Kidney (tissue), 14 donors: ENCODE data around the gene TOMM34. TPM values are rescaled to one million over a fixed set of nuclear protein-coding genes. Genes with fewer than 3 reads are reported as not detected.

ENCODE experiments used
- DNase-seq, 5 donors: peaks; one replicate each; pipeline ENCODE4 v3.0.0-alpha.2; 2013 to 2020
- FAIRE-seq: peaks from 2 replicates; lab custom pipeline; 2012; peaks lifted over from hg19 to GRCh38; lab: Jason Lieb, UNC
- H3K27ac ChIP-seq, 2 donors: one replicate each; pipeline ENCODE4 v1.7.0; 2013; ENCODE audit warnings: low read depth in 2 of 2, low read length in 2 of 2, inconsistent platforms in 1 of 2
- H3K27me3 ChIP-seq: one replicate; pipeline ENCODE4 v1.7.1; 2013; ENCODE audit warnings: low read length, inconsistent platforms; ENCODE audit not compliant: control insufficient read depth, insufficient read depth
- H3K36me3 ChIP-seq, 3 donors: one replicate each; pipeline versions ENCODE4 v1.7.0 to v1.7.1; 2013; ENCODE audit warnings: low read length in 3 of 3, control low read depth in 1 of 3, inconsistent platforms in 1 of 3; ENCODE audit not compliant: insufficient read depth in 3 of 3, control insufficient read depth in 2 of 3
- H3K4me1 ChIP-seq, 3 donors: one replicate each; pipeline versions ENCODE4 v1.7.0 to v1.7.1; 2013; ENCODE audit warnings: low read length in 3 of 3, inconsistent platforms in 1 of 3, low read depth in 1 of 3; ENCODE audit not compliant: control insufficient read depth in 2 of 3, insufficient read depth in 2 of 3
- H3K4me3 ChIP-seq, 3 donors: one replicate each; pipeline versions ENCODE4 v1.7.0 to v1.8.1; 2013; ENCODE audit warnings: low read length in 3 of 3, control low read depth in 1 of 3, inconsistent platforms in 1 of 3
- H3K9ac ChIP-seq, 3 donors: one replicate each; pipeline versions ENCODE4 v1.7.0 to v1.7.1; 2013; ENCODE audit warnings: low read length in 3 of 3, control low read depth in 1 of 3, inconsistent platforms in 1 of 3
- H3K9me3 ChIP-seq, 3 donors: one replicate each; pipeline versions ENCODE4 v1.7.0 to v1.7.1; 2013; ENCODE audit warnings: low read length in 3 of 3, control low read depth in 1 of 3, inconsistent platforms in 1 of 3; ENCODE audit not compliant: control insufficient read depth in 2 of 3, insufficient read depth in 1 of 3
- intact Hi-C: fragments of 100-400 bp; cut with DNase I; formaldehyde crosslinking; loops from one replicate; pipeline ENCODE4 v1.11.1; 2022
- polyA plus RNA-seq: library from polyadenylated mRNA; stranded (reverse); fragments of 350-450 nt; fragmentation: Illumina TruSeq; extraction: RNeasy Lipid Tissue Mini Kit (QIAGEN cat#74804); gene quantifications from one replicate; pipeline ENCODE4 v1.2.3, GENCODE V29; 2014; ENCODE audit warnings: low read depth, low replicate concordance; ENCODE audit not compliant: insufficient read depth
- total RNA-seq: library from RNA; stranded (reverse); fragmentation: NEBNext Ultra II Directional; extraction: Animal tissue kit (Norgen Biotek cat#: 25700); gene quantifications from one replicate; pipeline ENCODE4 v1.2.1, GENCODE V29; 2021
- TF ChIP-seq, protein P1 (sequence below): IDR thresholded peaks from 3 replicates; pipeline ENCODE4 v1.5.1; 2012; ENCODE audit warnings: mild to moderate bottlenecking, moderate library complexity, borderline replicate concordance; ENCODE audit not compliant: insufficient read depth; ENCODE audit errors: extremely low read depth
- donor health status: control.
- donor health status: control.
- donor health status: control.
- donor health status: control.
- donor health status: control.
- donor health status: DM: yes; HTN: yes; CAD: no.
- donor health status: Normal renal cell carcinoma (clear cell type).

Gene TOMM34
- total and polyA plus RNA-seq, 2 donors from 2014 or later, result 18.8 to 39.6 TPM

GRCh38 chr20:44990425-44990824, 30.2 kb upstream of the TOMM34 start:
- Histone ChIP-seq H3K36me3 (no peaks in the 10 kb centered on the region), H3K27me3 (no peaks in the 10 kb centered on the region), H3K9me3 (no peaks in the 10 kb centered on the region), H3K27ac (no peak overlapping the region), H3K9ac (no peak overlapping the region), H3K4me1 (peaks cover 0 to 5% (median 0%) of the 10 kb centered on the region in 3 donors), H3K4me3 (no peak overlapping the region)
- TF ChIP-seq, protein P1, sequence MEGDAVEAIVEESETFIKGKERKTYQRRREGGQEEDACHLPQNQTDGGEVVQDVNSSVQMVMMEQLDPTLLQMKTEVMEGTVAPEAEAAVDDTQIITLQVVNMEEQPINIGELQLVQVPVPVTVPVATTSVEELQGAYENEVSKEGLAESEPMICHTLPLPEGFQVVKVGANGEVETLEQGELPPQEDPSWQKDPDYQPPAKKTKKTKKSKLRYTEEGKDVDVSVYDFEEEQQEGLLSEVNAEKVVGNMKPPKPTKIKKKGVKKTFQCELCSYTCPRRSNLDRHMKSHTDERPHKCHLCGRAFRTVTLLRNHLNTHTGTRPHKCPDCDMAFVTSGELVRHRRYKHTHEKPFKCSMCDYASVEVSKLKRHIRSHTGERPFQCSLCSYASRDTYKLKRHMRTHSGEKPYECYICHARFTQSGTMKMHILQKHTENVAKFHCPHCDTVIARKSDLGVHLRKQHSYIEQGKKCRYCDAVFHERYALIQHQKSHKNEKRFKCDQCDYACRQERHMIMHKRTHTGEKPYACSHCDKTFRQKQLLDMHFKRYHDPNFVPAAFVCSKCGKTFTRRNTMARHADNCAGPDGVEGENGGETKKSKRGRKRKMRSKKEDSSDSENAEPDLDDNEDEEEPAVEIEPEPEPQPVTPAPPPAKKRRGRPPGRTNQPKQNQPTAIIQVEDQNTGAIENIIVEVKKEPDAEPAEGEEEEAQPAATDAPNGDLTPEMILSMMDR, result no peak
- FAIRE-seq (no peak), DNase-seq (no peak)
- intact Hi-C loops, result no loop called here

DNA sequence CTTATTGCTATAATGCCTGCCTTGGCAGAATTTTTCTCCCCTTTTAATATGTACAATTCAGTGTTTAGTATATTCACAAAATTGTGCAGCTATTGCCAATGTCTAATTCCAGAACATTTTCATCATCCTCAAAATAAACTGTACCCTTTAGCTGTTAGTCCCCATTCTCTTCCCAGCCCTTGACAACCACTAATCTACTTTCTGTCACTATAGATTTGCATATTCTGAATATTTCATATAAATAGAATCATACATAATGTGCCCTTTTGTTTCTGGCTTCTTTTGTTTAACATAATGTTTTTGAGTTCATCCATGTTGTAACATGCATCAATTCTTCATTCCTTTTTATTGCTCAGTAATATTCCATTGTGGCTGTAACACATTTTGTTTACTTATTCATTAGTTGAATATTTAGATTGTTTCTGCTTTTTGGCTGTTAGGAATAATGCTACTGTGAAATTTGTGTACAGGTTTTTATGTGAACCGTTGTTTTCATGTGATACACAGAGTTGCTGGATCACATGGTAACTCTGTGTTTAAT, 28.5 kb upstream of the TOMM34 start:
- no peaks in the 10 kb centered on the region for H3K27me3 ChIP-seq
- intact Hi-C loops, result no loop called here
- DNase-seq (no peak), FAIRE-seq (no peak)
- no peaks in the 10 kb centered on the region for H3K9me3 ChIP-seq
- H3K36me3 ChIP-seq, result no peaks in the 10 kb centered on the region
- H3K27ac ChIP-seq, result no peak overlapping the region
- no peak overlapping the region for H3K4me3 ChIP-seq
- TF ChIP-seq, protein P1, result no peak
- no peak overlapping the region for H3K9ac ChIP-seq
- peaks cover 0 to 5% (median 0%) of the 10 kb centered on the region in 3 donors for H3K4me1 ChIP-seq

DNA sequence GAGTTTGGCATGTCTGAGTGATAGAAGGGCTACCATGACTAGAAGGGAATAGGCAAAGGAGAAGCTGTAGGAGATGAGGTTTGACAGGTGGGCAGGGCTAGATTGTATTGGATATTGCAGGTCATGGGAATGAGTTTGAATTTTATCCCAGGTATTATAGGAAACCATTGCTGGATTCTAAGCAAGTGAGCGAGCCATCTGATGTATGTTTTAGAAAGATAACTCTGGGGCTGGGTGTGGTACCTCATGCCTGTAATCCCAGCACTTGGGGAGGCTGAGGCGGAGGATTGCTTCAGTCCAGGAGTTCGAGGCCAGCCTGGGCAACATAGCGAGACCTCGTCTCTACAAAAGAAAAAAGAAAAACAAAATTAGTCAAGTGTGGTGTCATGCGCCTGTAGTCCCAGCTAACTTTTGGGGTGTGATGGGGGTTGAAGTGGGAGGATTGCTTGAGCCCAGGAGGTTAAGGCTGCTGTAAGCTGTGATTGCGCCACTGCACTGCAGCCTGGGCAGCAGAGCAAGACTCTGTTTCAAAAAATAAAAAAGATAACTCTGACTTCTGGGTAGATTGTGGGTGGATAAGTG, 23.0 kb upstream of the TOMM34 start:
- H3K4me3 ChIP-seq, result no peak overlapping the region
- no peaks in the 10 kb centered on the region for H3K9me3 ChIP-seq
- no peaks in the 10 kb centered on the region for H3K27me3 ChIP-seq
- TF ChIP-seq, protein P1, result no peak
- H3K9ac ChIP-seq, result no peak overlapping the region
- peaks cover 0 to 4% (median 0%) of the 10 kb centered on the region in 3 donors for H3K36me3 ChIP-seq
- no peak overlapping the region for H3K27ac ChIP-seq
- FAIRE-seq (no peak), DNase-seq (no peak)
- H3K4me1 ChIP-seq, result no peaks in the 10 kb centered on the region
- intact Hi-C loops, result no loop called here
